Osteoblast (primary cell): ENCODE data around the gene ADD1. TPM values are rescaled to one million over a fixed set of nuclear protein-coding genes. Genes with fewer than 3 reads are reported as not detected.

ENCODE experiments used
- DNase-seq: peaks from one replicate; pipeline ENCODE4 v3.0.0; 2011; ENCODE audit warnings: low spot score, mixed read lengths; ENCODE audit not compliant: insufficient read length; ENCODE audit errors: missing footprints
- H2AFZ ChIP-seq: 2 replicates; pipeline ENCODE4 v1.6.0; 2011; ENCODE audit warnings: mild to moderate bottlenecking, low read length
- H3K27ac ChIP-seq: 2 replicates; pipeline ENCODE4 v1.5.1; 2011; ENCODE audit warnings: mild to moderate bottlenecking, low read depth, low read length, moderate library complexity
- H3K27me3 ChIP-seq: 2 replicates; pipeline ENCODE4 v1.6.0; 2012; ENCODE audit warnings: mild to moderate bottlenecking, control low read depth, inconsistent platforms, low read length, moderate library complexity; ENCODE audit not compliant: insufficient read depth
- H3K36me3 ChIP-seq: 2 replicates; pipeline ENCODE4 v1.5.1; 2011; ENCODE audit warnings: mild to moderate bottlenecking, low read length, control low read depth, moderate library complexity; ENCODE audit not compliant: insufficient read depth
- H3K4me1 ChIP-seq: 2 replicates; pipeline ENCODE4 v1.5.1; 2011; ENCODE audit warnings: mild to moderate bottlenecking, low read length, control low read depth, moderate library complexity; ENCODE audit not compliant: insufficient read depth
- H3K4me2 ChIP-seq: 2 replicates; pipeline ENCODE4 v1.6.0; 2011; ENCODE audit warnings: mild to moderate bottlenecking, low read length; ENCODE audit not compliant: insufficient read depth
- H3K4me3 ChIP-seq: fragments of 200-600 bp; sonication (generic); 3 replicates; pipeline ENCODE4 v1.5.1; 2012; ENCODE audit warnings: mild to moderate bottlenecking, low read length, inconsistent platforms; ENCODE audit not compliant: insufficient read depth
- H3K79me2 ChIP-seq: 2 replicates; pipeline ENCODE4 v1.6.0; 2012; ENCODE audit warnings: mild to moderate bottlenecking, low read length, control low read depth, inconsistent platforms; ENCODE audit not compliant: insufficient read depth
- H3K9me3 ChIP-seq: 2 replicates; pipeline ENCODE4 v1.5.1; 2011; ENCODE audit warnings: low read depth, low read length, control low read depth
- H4K20me1 ChIP-seq: 2 replicates; pipeline ENCODE4 v1.6.0; 2012; ENCODE audit warnings: mild to moderate bottlenecking, low read length, control low read depth; ENCODE audit not compliant: insufficient read depth
- CTCF ChIP-seq: IDR thresholded peaks from 2 replicates; pipeline ENCODE4 v1.5.1; 2011; ENCODE audit warnings: mild to moderate bottlenecking, low read depth, low read length, moderate library complexity; ENCODE audit errors: extremely low read depth
- total RNA-seq: library from RNA; depleted of rRNA; stranded (reverse); fragments of >200 nt; gene quantifications from 2 replicates; pipeline ENCODE4 v1.2.3, GENCODE V29; 2012

ADD1 gene
- 200 and 204 TPM in 2 replicates for total RNA-seq

GRCh38 chr4:2843263-2843940, at the start of gene ADD1:
Gene ADD1 (plus strand): TSS chr4:2843844. CDS start chr4:2875916, 32,072 bp downstream.
- Histone ChIP-seq H3K4me2 (peak within 1 kb of the TSS; percentile 97), H3K27ac (peak within 1 kb of the TSS; percentile 78), H3K4me1 (peaks cover 19% of the 10 kb centered on the region), H3K4me3 (peak within 1 kb of the TSS; percentile 89), H3K36me3 (no peaks in the 10 kb centered on the region), H3K27me3 (no peaks in the 10 kb centered on the region), H3K79me2 (peaks cover 50% of the 10 kb centered on the region), H3K9me3 (no peaks in the 10 kb centered on the region), H2AFZ (peak within 1 kb of the TSS; percentile 85), H4K20me1 (peaks cover 35% of the 10 kb centered on the region)
- no peak for TF ChIP-seq CTCF
- DNase-seq = peak; percentile 100

GRCh38 chr4:2794486-2795299, 49.0 kb upstream of the ADD1 start:
- H3K4me1 ChIP-seq = peaks cover 33% of the 10 kb centered on the region
- DNase-seq = peak; percentile 97
- H3K27ac ChIP-seq = peak overlapping the region; percentile 82
- no peaks in the 10 kb centered on the region for H4K20me1 ChIP-seq
- peak overlapping the region; percentile 78 for H3K4me2 ChIP-seq
- no peak for TF ChIP-seq CTCF
- peaks cover 5% of the 10 kb centered on the region for H3K36me3 ChIP-seq
- H3K4me3 ChIP-seq = peak overlapping the region; percentile 75
- peak overlapping the region; percentile 67 for H2AFZ ChIP-seq
- H3K9me3 ChIP-seq = no peaks in the 10 kb centered on the region
- H3K79me2 ChIP-seq = peaks cover 58% of the 10 kb centered on the region
- H3K27me3 ChIP-seq = no peaks in the 10 kb centered on the region

DNA sequence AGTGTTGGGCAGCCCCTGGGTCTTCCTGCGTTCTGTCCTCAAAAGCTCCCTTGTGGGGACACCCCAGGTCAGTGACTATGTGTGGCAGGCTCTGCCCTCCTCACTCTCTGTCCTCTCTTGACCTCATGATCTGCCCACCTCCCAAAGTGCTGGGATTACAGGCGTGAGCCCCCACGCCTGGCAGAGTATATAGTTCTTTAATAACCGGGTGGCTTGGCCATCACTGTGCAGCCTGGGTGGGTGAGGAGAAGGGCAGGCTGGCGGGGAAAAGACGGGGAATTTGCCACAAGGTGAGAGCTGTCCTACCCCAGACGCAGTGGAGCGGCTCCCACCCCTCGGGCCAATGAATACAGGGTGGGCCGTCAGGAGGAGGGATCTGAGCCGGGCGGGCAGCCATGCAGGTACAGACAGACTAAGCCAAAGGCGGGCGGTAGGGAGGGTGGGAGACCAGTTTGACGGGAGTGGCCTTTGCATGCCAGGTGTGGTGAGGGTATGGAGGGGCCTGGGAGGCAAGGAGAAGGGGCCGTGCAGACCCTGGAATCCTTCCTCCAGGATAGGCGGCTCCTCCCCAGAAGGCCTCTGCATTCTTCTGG, 48.2 kb upstream of the ADD1 start:
- TF ChIP-seq CTCF = no peak
- H3K36me3 ChIP-seq = peaks cover 5% of the 10 kb centered on the region
- H3K9me3 ChIP-seq = no peaks in the 10 kb centered on the region
- H3K4me2 ChIP-seq = peak overlapping the region; percentile 78
- H3K79me2 ChIP-seq = peaks cover 65% of the 10 kb centered on the region
- H3K4me1 ChIP-seq = peaks cover 38% of the 10 kb centered on the region
- no peaks in the 10 kb centered on the region for H4K20me1 ChIP-seq
- no peaks in the 10 kb centered on the region for H3K27me3 ChIP-seq
- no peak overlapping the region for H3K4me3 ChIP-seq
- DNase-seq = peak; percentile 11
- peak overlapping the region; percentile 82 for H3K27ac ChIP-seq
- H2AFZ ChIP-seq = no peak overlapping the region
